GM18873 (cell line): Measurements from ENCODE around the gene FNDC1.

Experiments used
- ATAC-seq: cut with Tn5 transposase; IDR thresholded peaks from one replicate; pipeline ENCODE4 v1.9.1; 2021; ENCODE audit warnings: mild to moderate bottlenecking, moderate library complexity, moderate number of reproducible peaks; ENCODE audit not compliant: unreplicated experiment, low FRiP score

Gene FNDC1

GRCh38 chr6:159203304-159204005 lies 34.3 kb downstream of the FNDC1 start:
- ATAC-seq, result no peak

- no peak for ATAC-seq
Observed at GRCh38 chr6:159204605-159205004, 35.4 kb downstream of the FNDC1 start.

GRCh38 chr6:159212028-159212427 lies 42.8 kb downstream of the FNDC1 start:
- no peak for ATAC-seq

- ATAC-seq, result no peak
Observed at GRCh38 chr6:159212525-159213280, 43.5 kb downstream of the FNDC1 start.

DNA sequence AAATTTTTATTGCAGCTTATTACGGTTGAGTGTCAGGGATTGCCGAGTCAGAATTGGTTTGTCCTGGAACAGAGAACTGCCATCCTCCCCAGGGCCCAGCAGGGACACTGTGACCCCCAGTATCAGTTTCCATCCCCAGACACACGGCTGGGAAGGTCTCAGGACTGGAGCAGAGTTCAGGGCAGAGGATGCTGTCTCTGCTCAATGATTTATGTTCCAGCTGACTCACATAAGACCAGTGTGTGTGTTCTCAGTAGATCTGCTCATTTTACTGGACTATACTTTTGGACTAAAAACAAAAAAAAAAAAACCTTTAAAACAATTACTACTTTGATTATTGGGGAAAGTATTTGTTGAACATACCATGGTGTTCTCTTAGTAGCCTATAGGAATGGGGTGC lies 44.2 kb downstream of the FNDC1 start:
- ATAC-seq, result no peak

- ATAC-seq, result no peak
Observed at GRCh38 chr6:159214281-159214680, 45.1 kb downstream of the FNDC1 start.

DNA sequence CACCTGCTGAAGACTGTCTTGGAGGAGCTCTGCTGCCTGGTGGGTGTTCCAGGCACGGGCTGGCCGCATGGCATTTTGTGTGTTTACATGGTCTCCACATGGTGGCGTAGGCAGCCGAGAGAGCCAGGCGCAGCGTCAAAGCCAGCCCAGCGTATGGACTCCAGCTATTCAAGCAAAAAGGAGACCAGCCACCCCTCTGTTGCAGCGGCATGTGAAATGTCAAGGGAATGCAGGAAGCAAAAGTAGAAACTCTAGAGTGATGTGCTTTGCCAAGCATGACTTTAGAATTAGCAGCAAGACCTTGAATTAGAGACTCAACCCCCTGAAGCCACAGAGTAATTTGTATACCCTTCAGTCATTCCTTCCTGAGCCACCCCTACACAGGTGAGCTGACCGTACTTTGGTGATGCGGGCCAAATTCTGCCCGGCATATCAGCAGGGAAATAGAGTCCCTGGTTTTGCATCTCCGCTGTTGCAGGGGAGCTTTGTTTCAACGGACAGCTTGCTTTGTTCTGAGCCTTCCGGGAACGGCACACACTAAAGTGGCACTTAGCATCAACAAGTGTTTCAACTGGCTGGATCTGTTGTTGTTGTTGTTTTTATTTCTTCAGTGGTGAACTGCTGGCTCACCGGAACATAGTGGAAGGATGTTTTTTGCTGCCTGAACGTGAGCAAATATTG lies 48.5 kb downstream of the FNDC1 start:
- ATAC-seq, result no peak

DNA sequence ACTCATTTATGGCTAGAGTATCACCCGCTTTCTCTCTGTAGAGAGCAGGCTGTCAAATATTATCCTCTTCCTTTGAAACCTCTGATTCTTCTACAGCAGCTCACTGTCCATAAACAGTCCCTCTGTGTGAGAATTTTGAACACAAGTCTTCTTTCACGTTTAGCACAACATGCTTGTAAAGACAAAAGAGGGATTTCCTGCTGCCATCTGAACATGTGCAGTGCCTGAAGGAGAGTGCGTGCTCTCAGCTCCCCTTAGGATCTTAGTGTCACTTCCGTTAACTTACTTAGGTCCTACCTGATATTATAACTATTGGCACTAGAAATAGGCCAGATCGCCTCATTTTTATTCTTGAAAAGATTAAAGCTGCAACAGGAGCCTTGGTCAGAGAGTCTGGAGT lies 50.9 kb downstream of the FNDC1 start:
- ATAC-seq, result no peak

DNA sequence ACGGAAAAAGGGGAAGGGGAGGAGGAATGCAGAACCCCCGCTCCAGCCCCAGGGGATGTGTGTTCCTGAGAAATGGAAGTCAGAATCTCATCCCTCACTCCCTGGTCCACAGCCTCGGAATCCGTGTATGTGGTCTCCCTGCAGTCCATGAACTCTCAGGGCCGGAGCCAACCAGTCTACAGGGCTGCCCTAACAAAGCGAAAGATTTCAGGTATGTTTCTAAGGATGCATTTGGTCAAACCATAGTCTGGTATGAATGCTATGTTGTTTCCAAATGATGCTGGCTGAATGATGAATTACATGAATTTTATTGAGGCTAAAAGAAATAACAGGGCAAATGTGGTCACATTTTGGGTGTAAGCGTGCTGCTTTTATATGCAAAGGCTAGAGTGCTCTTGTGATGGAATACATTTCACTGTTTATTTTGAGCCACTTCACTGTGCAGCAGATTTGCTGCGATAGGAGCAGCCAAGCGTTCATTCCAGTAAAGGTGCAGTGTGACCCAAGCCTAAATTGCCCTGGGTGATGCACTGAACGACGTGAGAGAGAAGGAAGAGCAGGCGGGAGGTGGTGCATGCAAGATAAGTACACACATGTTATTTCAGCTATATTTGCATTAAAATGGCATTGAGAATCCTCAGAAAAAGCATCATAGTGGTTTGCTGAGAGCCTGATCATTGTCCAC lies 52.4 kb downstream of the FNDC1 start:
- ATAC-seq, result no peak

GRCh38 chr6:159224452-159224851 lies 55.3 kb downstream of the FNDC1 start:
- no peak for ATAC-seq

GRCh38 chr6:159229651-159230051 lies 60.5 kb downstream of the FNDC1 start:
- ATAC-seq, result no peak

- no peak for ATAC-seq
Observed at GRCh38 chr6:159232106-159232645, 63.0 kb downstream of the FNDC1 start.

GRCh38 chr6:159232751-159233150 lies 63.6 kb downstream of the FNDC1 start:
- no peak for ATAC-seq

DNA sequence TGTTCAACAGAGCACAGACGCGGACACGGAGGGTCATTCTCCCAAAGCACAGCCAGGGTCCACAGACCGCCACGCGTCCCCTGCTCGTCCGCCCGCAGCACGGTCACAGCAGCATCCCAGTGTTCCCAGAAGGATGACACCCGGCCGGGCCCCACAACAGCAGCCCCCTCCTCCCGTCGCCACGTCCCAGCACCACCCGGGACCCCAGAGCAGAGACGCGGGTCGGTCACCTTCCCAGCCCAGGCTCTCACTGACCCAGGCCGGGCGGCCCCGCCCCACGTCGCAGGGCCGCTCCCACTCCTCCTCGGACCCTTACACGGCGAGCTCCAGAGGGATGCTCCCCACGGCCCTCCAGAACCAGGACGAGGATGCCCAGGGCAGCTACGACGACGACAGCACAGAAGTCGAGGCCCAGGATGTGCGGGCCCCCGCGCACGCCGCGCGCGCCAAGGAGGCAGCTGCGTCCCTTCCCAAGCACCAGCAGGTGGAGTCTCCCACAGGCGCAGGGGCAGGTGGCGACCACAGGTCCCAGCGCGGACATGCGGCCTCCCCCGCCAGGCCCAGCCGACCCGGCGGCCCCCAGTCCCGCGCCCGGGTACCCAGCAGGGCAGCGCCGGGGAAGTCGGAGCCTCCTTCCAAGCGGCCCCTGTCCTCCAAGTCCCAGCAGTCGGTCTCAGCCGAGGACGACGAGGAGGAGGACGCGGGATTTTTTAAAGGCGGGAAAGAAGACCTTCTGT lies 64.3 kb downstream of the FNDC1 start:
- ATAC-seq, result no peak

DNA sequence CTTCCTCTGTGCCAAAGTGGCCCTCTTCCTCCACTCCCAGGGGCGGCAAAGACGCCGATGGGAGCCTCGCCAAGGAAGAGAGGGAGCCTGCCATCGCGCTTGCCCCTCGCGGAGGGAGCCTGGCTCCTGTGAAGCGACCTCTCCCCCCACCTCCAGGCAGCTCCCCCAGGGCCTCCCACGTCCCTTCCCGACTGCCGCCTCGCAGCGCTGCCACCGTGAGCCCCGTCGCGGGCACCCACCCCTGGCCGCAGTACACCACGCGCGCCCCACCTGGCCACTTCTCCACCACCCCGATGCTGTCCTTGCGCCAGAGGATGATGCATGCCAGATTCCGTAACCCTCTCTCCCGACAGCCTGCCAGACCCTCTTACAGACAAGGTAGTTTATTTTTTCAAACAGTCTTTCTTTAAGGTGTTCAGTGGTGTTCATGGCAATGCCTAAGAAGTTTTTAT lies 64.9 kb downstream of the FNDC1 start:
- no peak for ATAC-seq

DNA sequence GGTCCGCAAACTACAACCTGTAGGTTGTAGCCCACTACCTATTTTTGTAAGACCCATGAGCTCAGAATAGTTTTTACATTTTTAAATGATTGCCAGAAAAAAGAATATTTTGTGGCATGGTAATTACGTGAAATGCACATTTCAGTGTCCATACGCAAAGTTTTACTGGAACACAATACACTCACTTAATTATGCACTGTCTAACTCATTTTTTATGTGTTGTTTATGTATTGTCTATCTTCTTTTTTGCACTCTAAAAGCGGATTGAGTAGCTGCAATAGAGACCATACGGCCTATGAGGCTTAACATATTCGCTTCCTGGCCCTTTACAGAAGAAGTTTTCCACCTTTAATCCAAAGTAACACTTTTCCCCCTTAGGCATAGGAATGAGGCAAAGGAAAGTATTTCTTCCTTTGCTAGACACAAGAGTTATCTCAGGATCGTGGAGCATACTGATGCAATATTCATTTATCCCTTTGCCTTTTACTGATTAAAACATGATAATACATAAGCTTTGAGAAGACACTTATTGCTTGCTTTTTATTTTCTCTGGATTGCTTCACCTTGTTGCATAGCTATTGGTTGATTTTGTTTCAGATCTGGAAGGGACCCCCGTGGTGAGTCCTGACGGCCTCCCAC lies 69.8 kb downstream of the FNDC1 start:
- ATAC-seq, result no peak

DNA sequence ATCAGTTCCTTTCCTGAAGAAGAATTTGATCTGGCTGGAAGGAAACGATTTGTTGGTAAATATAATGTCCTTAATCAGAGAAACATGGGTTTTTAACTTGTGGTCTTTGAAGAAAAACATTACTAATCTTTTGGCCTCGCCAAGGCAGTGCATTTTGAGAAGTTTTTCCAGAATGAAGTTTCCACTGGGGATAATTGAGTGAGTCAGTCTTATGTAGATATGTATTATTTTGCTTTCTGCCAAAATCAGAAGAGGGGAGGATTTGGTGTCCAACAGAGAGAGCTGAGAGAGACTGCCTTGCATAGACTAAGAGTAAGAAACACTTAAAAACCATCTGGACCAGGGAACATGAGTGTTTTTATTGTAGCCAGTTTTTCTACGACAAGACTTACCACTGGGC lies 79.9 kb downstream of the FNDC1 start:
- no peak for ATAC-seq

GRCh38 chr6:159249752-159250151 lies 80.6 kb downstream of the FNDC1 start:
- ATAC-seq, result no peak

GRCh38 chr6:159250633-159251032 lies 81.4 kb downstream of the FNDC1 start:
- ATAC-seq, result no peak
